Middle frontal gyrus (tissue), 1 donor: Measurements from ENCODE around the gene NTRK2.
A peak's percentile ranks its signal among the peaks of the same experiment; 100 is the strongest.

Experiments
- DNase-seq: peaks from one replicate; pipeline ENCODE4 v3.0.0-alpha.2; 2015; ENCODE audit warnings: low spot score; ENCODE audit errors: extremely low spot score

Gene NTRK2

GRCh38 chr9:84969736-84970135 is 300.2 kb downstream of the NTRK2 start:
- DNase-seq: no peak

GRCh38 chr9:84970432-84970831 is 300.9 kb downstream of the NTRK2 start:
- DNase-seq: no peak

GRCh38 chr9:84971571-84971970 is 302.0 kb downstream of the NTRK2 start:
- no peak for DNase-seq

GRCh38 chr9:84974258-84974657 is 304.7 kb downstream of the NTRK2 start:
- no peak for DNase-seq

- DNase-seq: no peak
Measured at GRCh38 chr9:84974855-84975254, 305.3 kb downstream of the NTRK2 start.

- no peak for DNase-seq
Measured at GRCh38 chr9:84975926-84976325, 306.4 kb downstream of the NTRK2 start.

GRCh38 chr9:84978661-84979060 is 309.1 kb downstream of the NTRK2 start:
- no peak for DNase-seq

GRCh38 chr9:84983749-84984148 is 314.2 kb downstream of the NTRK2 start:
- no peak for DNase-seq

GRCh38 chr9:84988621-84989020 is 319.1 kb downstream of the NTRK2 start:
- DNase-seq: no peak

GRCh38 chr9:84990416-84990815 is 320.9 kb downstream of the NTRK2 start:
- DNase-seq: peak; percentile 71

GRCh38 chr9:84990850-84991513 is 321.5 kb downstream of the NTRK2 start:
- DNase-seq: no peak

- peak; percentile 67 for DNase-seq
Measured at GRCh38 chr9:84991514-84991870, 322.0 kb downstream of the NTRK2 start.

- no peak for DNase-seq
Measured at GRCh38 chr9:84992381-84992780, 322.9 kb downstream of the NTRK2 start.

GRCh38 chr9:84993105-84993504 is 323.6 kb downstream of the NTRK2 start:
- DNase-seq: no peak

- DNase-seq: no peak
Measured at GRCh38 chr9:84996029-84996428, 326.5 kb downstream of the NTRK2 start.

GRCh38 chr9:84996716-84997115 is 327.2 kb downstream of the NTRK2 start:
- no peak for DNase-seq

- DNase-seq: no peak
Measured at GRCh38 chr9:84997472-84997871, 327.9 kb downstream of the NTRK2 start.

GRCh38 chr9:84998639-84999038 is 329.1 kb downstream of the NTRK2 start:
- DNase-seq: no peak

- DNase-seq: no peak
Measured at GRCh38 chr9:84999788-85000187, 330.3 kb downstream of the NTRK2 start.

- DNase-seq: no peak
Measured at GRCh38 chr9:85001925-85002324, 332.4 kb downstream of the NTRK2 start.

GRCh38 chr9:85004818-85005413 is 335.4 kb downstream of the NTRK2 start:
- no peak for DNase-seq

- DNase-seq: no peak
Measured at GRCh38 chr9:85007748-85008147, 338.2 kb downstream of the NTRK2 start.

- no peak for DNase-seq
Measured at GRCh38 chr9:85008215-85008614, 338.7 kb downstream of the NTRK2 start.
